HG03280 (cell line): ENCODE measurements around the gene RFPL2.

ENCODE experiments used
- ATAC-seq: cut with Tn5 transposase; IDR thresholded peaks from one replicate; pipeline ENCODE4 v1.9.1; 2021; ENCODE audit warnings: mild to moderate bottlenecking, moderate library complexity; ENCODE audit not compliant: unreplicated experiment

The RFPL2 gene

DNA sequence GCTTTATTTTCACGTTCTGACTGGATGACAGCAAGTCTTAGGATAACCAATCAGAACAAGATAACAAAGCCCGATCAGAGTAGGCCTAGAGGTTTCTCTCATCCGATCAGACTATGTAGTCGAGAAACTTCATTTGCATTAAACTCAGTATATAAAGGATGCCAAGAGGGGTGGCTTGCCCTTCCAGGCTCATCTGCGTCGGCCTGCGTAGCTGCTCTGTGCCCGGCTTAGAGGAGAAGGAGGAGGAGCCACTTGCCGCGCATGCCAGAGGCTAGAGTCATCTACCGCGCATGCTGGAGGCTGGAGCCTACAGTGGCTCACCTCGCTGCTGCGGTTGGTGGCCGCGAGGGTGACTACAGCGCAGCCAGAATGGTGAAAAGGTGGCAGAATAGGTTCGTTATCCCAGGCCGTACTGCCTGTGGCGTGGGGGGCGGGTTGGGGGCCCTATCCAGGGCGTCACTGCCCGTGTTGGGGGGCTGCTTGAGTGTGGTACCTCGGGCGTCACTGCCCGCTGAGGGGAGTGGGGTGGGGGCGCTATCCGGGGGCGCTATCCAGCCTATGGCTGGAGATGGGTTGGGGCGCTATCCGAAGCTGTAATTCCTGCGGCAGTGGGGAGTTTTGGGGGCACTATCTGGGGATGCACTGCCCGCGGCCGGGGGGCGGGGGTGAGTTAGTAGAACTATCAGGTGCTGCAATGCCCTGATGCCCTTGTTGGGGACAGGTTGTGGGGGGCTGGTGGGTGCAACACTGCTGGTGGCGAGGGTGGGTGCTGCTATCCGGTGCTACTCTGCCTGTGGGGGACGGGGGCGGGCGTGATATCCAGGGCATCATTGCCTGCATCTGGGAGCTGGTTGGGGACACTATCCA, at the start of gene RFPL2:
Gene RFPL2 (minus strand): TSS at position 218 of the 867 bp plus-strand sequence. CDS start 2,622 bp downstream, outside the sequence.
- no peak for ATAC-seq

DNA sequence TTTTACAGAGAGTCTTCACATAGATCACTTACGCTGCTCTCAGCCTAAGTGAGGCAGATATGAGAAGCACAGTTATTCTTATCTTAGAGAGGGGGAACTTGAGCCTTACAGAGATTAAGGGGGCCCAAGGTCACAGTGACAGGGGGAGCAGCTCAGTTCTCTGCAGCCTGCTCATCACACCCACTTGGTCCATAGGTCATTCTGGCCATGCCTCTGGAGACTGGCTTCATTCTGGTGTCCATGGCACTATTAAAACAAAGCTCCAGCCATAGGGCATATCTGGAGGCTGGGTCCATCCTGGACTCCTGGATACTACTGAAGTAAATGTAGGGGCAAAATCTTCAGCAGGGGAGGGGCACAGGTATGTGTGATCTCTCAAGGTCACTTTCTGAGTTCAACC, 44.4 kb upstream of the RFPL2 start:
- no peak for ATAC-seq

GRCh38 chr22:32248276-32248675, 43.4 kb upstream of the RFPL2 start:
- ATAC-seq: no peak

DNA sequence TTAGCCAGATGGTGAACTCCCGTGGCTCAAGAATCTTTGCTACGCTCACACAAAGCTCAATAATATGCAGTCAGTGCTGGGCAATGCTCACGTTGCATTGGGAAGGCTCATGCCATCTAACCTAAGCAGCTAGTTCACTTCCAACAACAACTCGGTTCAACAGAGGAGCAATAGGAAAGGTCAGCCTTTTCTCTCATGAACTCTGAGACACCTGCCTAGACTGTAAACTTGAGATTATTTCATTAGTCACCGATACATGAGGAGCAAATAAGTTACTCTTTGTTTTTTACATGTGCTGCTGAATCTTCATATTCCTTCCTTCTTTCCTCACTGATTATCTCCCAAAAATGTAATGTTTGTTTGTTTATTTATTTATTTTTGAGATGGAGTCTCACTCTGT, 41.3 kb upstream of the RFPL2 start:
- ATAC-seq: no peak

- ATAC-seq: no peak
Observed at GRCh38 chr22:32245042-32245441, 40.2 kb upstream of the RFPL2 start.

DNA sequence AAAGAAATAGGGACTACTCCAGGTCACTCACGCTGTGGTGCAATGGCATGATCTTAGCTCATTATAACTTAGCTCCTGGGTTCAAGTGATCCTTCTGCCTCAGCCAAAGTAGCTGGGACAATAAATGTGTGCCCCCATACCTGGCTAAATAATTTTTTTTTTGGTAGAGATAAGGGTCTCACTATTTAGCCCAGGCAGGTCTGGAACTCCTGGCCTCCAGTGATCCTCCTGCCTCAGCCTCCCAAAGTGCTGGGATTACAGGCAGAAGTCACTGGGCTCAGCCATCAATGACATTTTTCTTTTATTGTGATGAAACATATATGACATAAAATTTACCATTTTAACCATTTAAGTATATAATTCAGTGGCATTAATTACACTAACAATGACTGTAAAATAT, 39.7 kb upstream of the RFPL2 start:
- ATAC-seq: no peak

DNA sequence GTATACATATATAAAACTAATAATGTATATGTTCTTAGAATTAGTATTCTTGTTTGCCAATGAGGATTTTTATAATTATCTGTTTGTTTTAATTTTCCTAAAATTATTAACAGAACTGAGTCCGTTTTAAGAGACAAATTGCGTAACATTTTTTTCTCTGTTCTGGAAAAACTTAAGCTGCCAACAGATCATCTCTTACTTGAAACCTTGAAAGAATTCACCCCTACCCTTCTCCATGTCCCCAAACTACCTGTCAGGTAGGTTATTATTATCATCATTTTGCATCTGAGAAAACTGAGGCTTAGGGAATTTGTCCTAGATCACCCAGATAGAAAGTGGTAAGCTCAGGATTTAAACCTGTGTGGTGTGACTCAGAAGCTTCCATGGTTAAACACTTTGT, 35.6 kb upstream of the RFPL2 start:
- no peak for ATAC-seq

DNA sequence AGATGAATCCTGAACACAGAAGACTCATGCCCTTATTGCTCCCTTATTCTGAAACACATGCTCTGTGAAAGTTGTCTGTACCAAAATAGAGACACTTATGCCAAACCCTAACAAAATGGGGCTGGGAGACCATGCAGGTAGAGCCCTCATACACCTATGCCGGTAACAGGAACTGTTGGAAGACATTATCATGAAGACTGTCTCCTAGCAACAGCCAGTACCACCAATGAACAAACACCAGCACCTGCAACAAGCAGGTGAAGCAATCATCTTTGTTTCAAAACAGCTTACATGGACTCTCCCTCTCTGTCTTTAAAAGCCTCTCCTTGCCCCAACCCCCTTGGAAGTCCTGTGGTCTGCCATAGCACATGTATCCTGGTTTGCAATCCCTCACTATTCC, 33.0 kb upstream of the RFPL2 start:
- no peak for ATAC-seq

DNA sequence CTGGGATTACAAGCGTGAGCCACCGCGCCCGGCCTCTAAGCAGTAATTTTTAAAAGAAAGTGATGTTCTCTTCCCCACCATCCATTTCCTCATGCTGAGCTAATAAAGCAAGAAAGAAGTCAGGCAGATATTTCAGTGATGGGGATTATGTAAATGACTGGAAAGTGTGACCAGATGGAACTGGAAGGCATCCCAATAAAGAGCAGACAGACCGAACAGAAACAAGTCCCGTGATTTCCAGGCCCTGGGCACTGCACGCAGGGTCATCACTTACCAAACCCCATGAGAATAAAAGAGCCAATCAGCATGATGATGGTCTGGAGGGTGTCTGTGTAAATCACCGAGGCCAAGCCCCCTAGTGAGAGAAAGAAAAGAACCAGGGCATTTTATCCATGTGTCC, 32.1 kb upstream of the RFPL2 start:
- no peak for ATAC-seq

DNA sequence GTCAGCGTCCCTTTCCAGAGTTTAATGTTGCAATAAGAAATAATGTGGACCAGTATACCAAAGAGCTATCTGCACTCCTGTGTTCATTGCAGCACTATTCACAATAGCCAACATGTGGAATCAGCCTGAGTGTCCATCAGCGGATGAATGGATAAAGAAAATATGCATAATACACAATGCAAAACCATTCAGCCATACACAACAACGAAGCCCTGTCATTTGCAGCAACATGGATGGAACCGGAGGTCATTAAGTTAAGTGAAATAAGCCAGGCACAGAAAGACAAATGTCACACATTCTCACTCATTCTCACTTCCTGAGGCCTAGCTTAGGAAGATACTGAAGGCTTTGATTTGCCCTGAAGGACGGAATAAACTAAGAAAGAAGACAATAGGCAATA, 28.2 kb upstream of the RFPL2 start:
- no peak for ATAC-seq

GRCh38 chr22:32232191-32232830, 27.4 kb upstream of the RFPL2 start:
- ATAC-seq: no peak

GRCh38 chr22:32226326-32227104, 21.6 kb upstream of the RFPL2 start:
- ATAC-seq: no peak

GRCh38 chr22:32222991-32223390, 18.1 kb upstream of the RFPL2 start:
- ATAC-seq: no peak

GRCh38 chr22:32219026-32219425, 14.2 kb upstream of the RFPL2 start:
- ATAC-seq: no peak

- no peak for ATAC-seq
Observed at GRCh38 chr22:32218470-32218869, 13.6 kb upstream of the RFPL2 start.

DNA sequence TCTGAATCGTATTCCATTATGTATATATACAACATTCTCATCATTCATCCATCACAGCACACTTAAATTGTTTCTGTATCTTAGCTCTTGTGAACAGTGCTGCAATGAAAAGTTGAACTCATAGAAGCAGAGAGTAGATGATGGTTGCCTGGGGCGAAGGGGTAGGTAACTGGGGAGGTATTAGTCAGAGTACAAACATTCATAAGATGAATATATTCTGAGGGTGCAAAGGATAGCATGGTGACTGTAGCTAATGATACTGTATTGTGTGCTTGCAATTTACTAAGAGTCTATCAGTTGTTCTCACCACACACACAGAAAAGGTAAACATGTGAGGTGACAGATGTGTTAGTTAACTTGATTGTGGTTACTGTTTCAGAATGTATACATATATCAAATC, 12.6 kb upstream of the RFPL2 start:
- no peak for ATAC-seq

DNA sequence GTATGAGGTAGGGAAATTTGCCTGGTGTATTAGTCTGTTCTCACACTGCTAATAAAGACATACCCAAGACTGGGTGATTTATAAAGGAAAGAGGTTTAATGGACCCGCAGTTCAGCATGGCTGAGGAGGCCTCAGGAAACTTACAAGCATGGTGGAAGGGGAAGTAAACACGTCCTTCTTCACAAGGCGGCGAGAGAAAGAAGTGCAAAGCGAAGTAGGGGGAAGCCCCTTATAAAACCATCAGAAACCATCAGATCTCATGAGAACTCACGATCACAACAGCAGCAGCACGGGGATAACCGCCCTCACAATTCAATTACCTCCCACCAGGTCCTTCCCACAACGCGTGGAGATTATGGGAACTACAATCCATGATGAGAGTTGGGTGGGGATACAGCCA, 12.0 kb upstream of the RFPL2 start:
- ATAC-seq: no peak

DNA sequence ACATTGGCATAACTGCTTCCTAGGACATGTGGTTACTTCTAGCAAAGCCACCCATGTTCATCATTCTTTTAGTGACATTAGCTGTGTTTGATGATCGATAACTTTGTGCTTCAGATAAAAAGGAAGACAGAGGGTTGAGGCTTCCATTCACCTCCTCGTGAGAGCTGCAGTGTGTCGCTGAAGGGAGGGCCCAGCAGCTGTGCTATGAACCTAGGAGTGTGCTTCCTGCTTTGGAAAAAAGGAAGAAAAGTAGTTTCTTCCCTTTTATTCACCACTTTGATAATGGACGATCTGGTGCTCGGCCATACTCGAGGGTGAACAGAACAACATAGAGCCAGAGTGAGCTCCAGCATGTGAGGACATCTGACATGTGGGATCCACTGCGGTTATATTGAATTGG, 6.1 kb upstream of the RFPL2 start:
- ATAC-seq: no peak

- ATAC-seq: no peak
Observed at GRCh38 chr22:32208681-32209080, 3.8 kb upstream of the RFPL2 start.

DNA sequence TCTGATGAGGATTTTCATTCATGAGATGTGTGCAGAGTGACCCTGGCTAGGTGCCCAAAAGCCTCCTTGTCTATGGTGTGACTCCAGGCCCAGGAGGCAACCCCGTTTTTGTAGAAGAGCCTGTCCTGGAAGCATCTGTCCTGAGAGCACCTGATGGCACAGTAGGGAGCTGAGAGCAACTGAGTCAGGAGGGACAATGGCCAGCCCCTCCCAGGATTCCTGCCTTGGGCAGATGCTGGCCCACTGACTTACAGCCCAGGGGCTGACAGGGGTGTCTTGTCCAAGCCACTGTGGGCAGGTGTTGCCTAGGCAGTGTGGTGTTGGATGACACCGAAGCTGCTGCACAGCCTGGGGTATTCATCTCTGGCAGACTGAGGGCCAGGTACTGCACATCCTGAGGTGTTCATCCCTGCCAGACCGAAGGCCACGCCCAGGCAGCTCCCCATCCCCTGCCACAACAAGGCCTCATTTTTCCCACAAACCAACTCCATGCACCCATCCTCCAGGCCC, 3.2 kb upstream of the RFPL2 start:
- no peak for ATAC-seq
